Skin of body (tissue), 2 donors: ENCODE results near the gene SRMS. TPM values are rescaled to one million over a fixed set of nuclear protein-coding genes. Genes with fewer than 3 reads are reported as not detected.
"Not testable (repeated sequence)": the region's sequence is repeated elsewhere in the genome, so short reads cannot be mapped to it uniquely, and the experiment has no call there.

ENCODE experiments used
- DNase-seq: peaks from one replicate; lab custom pipeline; 2025; lab: John Stamatoyannopoulos, UW
- total RNA-seq: library from RNA; depleted of rRNA; stranded (reverse); fragments of >200 nt; gene quantifications from one replicate; pipeline ENCODE4 v1.2.3, GENCODE V29; 2014

SRMS gene
- total RNA-seq, 1 donor from 2014 or later, result 1.1 TPM

- no peak for DNase-seq
Measured at GRCh38 chr20:63579017-63579694, 31.6 kb upstream of the SRMS start.

GRCh38 chr20:63578224-63579016, 30.9 kb upstream of the SRMS start:
- no peak for DNase-seq

GRCh38 chr20:63577317-63577894, 29.9 kb upstream of the SRMS start:
- DNase-seq, result no peak

- DNase-seq, result peak; percentile 8
Measured at GRCh38 chr20:63576311-63576710, 28.8 kb upstream of the SRMS start.

- no peak for DNase-seq
Measured at GRCh38 chr20:63574829-63575743, 27.5 kb upstream of the SRMS start.

GRCh38 chr20:63574156-63574828, 26.7 kb upstream of the SRMS start, which contains the start of gene HELZ2:
Gene HELZ2 (minus strand): TSS chr20:63574239. CDS start chr20:63572385, 1,854 bp downstream.
- DNase-seq, result peak; percentile 41

GRCh38 chr20:63573647-63574131, 26.1 kb upstream of the SRMS start:
- DNase-seq, result no peak

- no peak for DNase-seq
Measured at GRCh38 chr20:63572788-63573646, 25.5 kb upstream of the SRMS start.

- DNase-seq, result no peak
Measured at GRCh38 chr20:63572071-63572787, 24.7 kb upstream of the SRMS start.

- DNase-seq, result not testable (repeated sequence)
Measured at GRCh38 chr20:63571087-63571478, 23.5 kb upstream of the SRMS start.

GRCh38 chr20:63570281-63571086, 22.9 kb upstream of the SRMS start:
- DNase-seq, result no peak

- DNase-seq, result no peak
Measured at GRCh38 chr20:63568986-63569949, 21.7 kb upstream of the SRMS start.

- no peak for DNase-seq
Measured at GRCh38 chr20:63568170-63568981, 20.8 kb upstream of the SRMS start.

- DNase-seq, result no peak
Measured at GRCh38 chr20:63567386-63568169, 20.0 kb upstream of the SRMS start.

- no peak for DNase-seq
Measured at GRCh38 chr20:63567136-63567385, 19.5 kb upstream of the SRMS start.
